SIG-M5 (cell line): Measurements from ENCODE around the gene CARD11.

Source experiments
- DNase-seq: peaks from one replicate; lab custom pipeline; 2025; lab: John Stamatoyannopoulos, UW

CARD11 gene

GRCh38 chr7:2905500-2905899, 138.2 kb downstream of the CARD11 start:
- no peak for DNase-seq

DNA sequence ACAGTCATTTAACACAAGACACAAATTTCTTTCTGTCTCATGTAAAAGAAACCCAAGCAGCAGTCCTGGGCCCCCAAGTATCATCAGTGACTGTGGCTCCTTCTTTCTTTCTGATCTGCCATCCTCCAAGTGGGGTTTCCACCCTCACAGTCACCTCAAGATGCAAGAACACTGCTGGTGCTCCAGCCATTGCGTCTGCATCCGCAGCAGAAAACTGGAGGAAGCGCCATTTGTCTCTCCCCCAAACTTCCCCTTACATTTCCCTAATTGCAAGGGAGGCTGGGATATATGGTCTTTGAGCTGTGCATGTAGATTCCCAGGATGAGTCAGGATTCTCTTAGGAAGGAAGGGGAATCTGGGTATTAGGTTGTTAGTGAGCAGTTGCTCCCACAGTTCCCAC, 138.6 kb downstream of the CARD11 start:
- DNase-seq: no peak

- no peak for DNase-seq
Measured at GRCh38 chr7:2904202-2904601, 139.5 kb downstream of the CARD11 start.

DNA sequence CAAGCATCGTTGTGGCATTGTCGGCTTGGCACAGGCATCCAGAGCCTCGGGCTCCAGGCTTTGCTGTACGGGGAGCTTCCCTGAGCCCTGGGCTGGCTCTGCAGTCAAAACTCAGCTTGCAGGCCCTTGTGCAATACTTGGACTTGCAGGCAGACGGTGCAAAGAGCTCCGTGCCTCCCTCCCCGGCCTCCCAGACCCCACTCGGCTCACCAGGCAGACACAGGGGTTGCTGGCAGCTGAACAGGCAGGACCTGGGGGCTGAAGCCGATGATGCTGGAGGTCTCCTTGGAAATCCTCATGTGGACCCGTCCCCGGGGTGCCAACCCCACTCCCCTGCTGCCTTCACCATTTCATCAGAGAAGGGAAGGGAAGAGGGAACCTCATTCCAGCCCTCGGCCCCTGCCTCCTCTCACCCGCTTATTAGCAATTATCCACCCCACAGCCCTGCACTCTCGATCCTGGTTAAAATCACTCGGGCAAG, 139.9 kb downstream of the CARD11 start:
- DNase-seq: no peak

GRCh38 chr7:2897023-2897422, 146.6 kb downstream of the CARD11 start:
- DNase-seq: no peak

- no peak for DNase-seq
Measured at GRCh38 chr7:2896131-2896530, 147.5 kb downstream of the CARD11 start.

- DNase-seq: no peak
Measured at GRCh38 chr7:2894118-2894940, 149.3 kb downstream of the CARD11 start.

GRCh38 chr7:2893411-2893861, 150.2 kb downstream of the CARD11 start:
- no peak for DNase-seq

DNA sequence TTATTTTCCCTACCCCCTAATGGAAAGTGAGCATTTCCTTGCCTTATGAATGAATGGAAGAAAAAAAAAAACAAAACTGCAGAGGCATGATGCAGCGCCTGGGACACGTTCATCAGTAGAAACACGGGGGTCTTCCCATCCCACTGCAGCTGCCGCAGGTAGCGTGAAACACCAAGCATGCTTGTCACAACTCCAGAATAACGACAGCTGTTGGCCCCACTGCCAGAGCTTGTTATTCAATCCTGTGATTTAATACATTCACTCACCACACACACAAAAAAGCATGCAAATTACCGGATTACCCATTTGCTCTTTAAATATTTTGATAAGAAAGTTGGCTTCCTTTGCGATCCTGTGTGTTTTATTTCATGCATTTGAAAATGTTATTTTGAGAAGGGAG, 151.1 kb downstream of the CARD11 start:
- DNase-seq: no peak

DNA sequence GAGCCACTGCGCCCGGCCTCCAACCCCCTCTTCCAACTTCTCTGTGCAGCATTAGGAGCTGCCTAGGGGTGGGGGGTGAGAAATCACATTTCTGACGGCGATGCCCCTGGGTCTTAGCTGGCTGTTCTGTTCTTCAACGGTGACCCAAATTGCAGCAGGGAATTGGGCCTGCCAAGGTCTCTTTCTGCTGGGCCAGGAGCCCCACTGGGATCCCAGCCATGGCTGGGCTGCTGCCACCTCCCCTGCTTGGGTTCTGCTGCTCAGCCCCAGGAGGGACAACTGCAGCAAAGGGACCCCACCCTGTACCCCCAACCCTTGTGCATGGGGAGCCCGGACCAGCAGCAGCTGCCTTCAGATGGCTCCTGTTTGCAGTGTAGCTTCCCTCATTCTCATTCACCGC, 155.9 kb downstream of the CARD11 start:
- no peak for DNase-seq

GRCh38 chr7:2886900-2887299, 156.8 kb downstream of the CARD11 start:
- no peak for DNase-seq

- no peak for DNase-seq
Measured at GRCh38 chr7:2886391-2886790, 157.3 kb downstream of the CARD11 start.

DNA sequence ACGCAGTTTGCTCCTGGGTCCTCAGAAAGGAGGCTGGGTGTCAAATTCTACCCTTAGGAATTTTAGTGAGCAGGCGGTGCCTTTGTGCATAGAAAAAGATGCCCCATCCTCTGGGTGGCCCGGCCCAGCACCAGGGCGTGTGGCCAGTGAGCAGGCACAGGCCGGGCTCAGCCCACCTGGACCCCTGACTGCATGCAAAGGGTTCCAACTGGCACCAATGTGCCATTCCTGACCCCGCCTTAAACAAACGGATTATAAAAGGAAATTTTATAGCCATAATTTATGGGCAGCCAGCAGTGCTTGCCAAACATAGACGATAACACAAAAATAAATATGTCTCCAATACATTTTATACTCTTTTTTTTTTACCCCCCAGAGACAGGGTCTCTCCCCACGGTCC, 159.5 kb downstream of the CARD11 start:
- DNase-seq: no peak

DNA sequence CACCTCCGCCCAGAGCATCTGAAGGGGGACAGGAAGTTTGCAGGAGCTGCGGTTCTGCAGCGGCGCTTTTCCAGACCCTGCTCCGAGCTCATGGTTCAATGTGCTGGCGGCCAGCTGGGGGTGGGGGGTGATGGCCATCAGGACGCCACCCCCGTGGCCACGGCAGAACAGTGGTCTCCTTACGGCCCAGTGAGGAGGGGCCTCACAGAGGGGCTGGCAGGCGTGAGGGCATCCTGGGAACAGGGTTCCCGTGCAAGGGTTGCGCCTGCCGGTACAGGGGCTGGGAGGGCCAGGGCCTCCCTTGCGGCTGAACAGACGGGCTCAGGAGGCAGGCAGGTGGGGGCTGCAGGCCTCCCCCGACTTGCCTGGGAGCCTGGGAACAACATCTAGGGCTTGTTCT, 160.6 kb downstream of the CARD11 start:
- no peak for DNase-seq

- no peak for DNase-seq
Measured at GRCh38 chr7:2882111-2882510, 161.6 kb downstream of the CARD11 start.

GRCh38 chr7:2880874-2881533, 162.7 kb downstream of the CARD11 start:
- DNase-seq: no peak

DNA sequence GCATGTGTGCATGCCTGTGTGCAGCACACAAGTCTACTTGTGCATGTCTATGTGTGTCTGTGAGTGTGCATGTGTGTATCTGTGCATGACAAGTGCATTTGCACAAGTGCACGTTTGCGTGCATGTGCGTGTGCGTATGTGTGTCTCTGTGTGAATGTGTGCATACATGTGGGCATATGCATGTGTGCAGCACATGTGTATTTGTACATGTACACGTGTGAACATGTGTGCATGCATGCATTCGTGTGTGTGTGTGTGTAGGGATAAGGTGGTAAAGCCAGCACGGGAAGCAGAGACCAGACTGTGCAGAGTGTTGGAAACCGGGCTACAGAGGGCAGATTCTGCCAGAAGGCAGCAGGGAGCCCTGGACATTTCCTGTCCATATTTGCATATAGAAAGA, 163.6 kb downstream of the CARD11 start:
- DNase-seq: no peak

DNA sequence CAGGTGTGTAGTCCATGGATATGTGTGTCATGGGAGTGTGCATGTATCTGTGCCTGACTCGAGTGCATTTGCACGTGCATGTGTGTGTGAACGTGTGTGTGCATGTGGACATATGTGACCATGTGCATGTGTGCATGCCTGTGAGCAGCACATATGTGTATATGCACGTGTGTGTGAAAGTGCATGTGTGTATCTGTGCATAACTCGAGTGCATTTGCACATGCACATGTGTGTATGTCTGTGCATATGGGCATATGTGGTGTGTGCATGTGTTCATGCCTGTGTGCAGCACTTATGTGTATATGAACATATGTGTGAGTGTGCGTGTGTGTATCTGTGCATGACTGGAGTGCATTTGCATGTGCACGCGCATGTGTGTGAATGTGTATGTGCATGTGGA, 164.3 kb downstream of the CARD11 start:
- DNase-seq: no peak

DNA sequence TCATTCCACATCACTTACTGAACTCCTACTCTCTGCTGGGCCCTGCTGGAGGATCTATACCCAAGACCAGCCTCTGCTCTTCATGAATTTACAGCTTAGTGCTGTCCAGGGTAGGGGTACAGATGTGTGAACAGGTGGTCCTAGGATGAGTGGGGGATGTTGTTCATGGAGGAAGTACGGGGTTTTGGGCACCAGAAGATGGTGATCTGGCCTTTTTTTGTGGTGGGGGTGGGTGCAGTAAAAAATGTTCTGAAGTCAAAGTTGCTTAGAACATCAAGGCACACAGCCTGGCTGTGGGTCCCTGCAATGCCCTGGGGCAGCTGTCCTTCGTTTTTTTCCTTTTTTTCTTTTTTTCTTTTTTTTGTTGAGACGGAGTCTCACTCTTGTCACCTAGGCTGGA, 165.4 kb downstream of the CARD11 start:
- no peak for DNase-seq

DNA sequence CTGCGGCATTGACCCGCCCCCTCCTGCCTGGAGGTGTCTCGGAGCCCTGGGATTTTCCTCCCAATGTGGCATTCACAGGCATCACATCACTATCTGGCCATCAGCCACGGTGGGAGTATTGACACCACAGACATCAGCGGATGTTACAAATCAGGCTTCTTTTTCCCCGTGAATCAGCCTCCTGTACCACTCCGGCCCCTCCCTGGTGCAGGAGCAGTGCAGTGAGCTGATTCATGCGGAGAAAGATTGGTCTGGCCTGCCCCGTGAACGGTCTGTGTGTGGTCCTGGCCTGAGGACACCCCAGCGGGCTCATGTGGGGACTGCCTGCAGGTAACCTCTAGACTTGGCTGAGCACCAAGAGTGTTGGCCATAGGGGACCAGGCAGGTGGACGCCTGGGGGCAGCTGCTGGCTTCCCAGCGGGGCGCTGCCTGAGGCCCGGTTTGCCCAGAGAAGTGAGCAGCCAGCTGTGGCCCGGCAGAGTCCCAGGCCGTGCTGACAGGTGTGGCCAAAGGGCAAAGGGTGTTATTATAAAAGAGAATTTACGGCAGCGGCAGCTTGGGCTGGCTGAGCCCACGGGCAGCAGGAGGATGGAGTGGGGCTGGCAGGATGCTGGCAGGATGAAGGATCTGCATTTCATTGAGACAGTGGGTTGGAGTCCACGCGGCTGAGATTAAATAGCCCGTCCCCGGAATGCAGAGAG, 167.5 kb downstream of the CARD11 start:
- DNase-seq: no peak

- DNase-seq: no peak
Measured at GRCh38 chr7:2873686-2874551, 169.7 kb downstream of the CARD11 start.

- DNase-seq: no peak
Measured at GRCh38 chr7:2873146-2873545, 170.5 kb downstream of the CARD11 start.
